H9 (cell line): ENCODE data around the gene CCDC177. TPM values are rescaled to one million over a fixed set of nuclear protein-coding genes. Genes with fewer than 3 reads are reported as not detected.

Source experiments
- DNase-seq: peaks from one replicate; pipeline ENCODE4 v3.0.0-alpha.2; 2017
- H2AFZ ChIP-seq: one replicate; pipeline ENCODE4 v1.6.1; 2013; ENCODE audit warnings: mild to moderate bottlenecking, low read length, control low read depth, moderate library complexity
- H2AK5ac ChIP-seq: 2 replicates; pipeline ENCODE4 v1.6.1; 2013; ENCODE audit warnings: low read length, control low read depth, mixed read lengths; ENCODE audit not compliant: insufficient read length
- H2BK120ac ChIP-seq: one replicate; pipeline ENCODE4 v1.6.1; 2013; ENCODE audit warnings: low read depth, mild to moderate bottlenecking, low read length, control low read depth, inconsistent platforms; ENCODE audit not compliant: poor library complexity, severe bottlenecking
- H2BK12ac ChIP-seq: 2 replicates; pipeline ENCODE4 v1.6.1; 2013; ENCODE audit warnings: low read length, control low read depth, mixed read lengths, low read depth; ENCODE audit not compliant: insufficient read length
- H2BK15ac ChIP-seq: 2 replicates; pipeline ENCODE4 v1.6.1; 2013; ENCODE audit warnings: low read depth, low read length, control low read depth
- H2BK20ac ChIP-seq: one replicate; pipeline ENCODE4 v1.6.1; 2013; ENCODE audit warnings: low read depth, mild to moderate bottlenecking, low read length, control low read depth, inconsistent platforms; ENCODE audit not compliant: poor library complexity, severe bottlenecking
- H2BK5ac ChIP-seq: 2 replicates; pipeline ENCODE4 v1.6.1; 2013; ENCODE audit warnings: low read length, control low read depth, mixed read lengths; ENCODE audit not compliant: insufficient read length
- H3K14ac ChIP-seq: 2 replicates; pipeline ENCODE4 v1.6.1; 2013; ENCODE audit warnings: low read length, control low read depth; ENCODE audit not compliant: insufficient read depth
- H3K18ac ChIP-seq: 2 replicates; pipeline ENCODE4 v1.6.1; 2013; ENCODE audit warnings: low read depth, mild to moderate bottlenecking, mixed read lengths, low read length, control low read depth; ENCODE audit not compliant: insufficient read length
- H3K23ac ChIP-seq: 2 replicates; pipeline ENCODE4 v1.6.1; 2013; ENCODE audit warnings: low read length, control low read depth, mixed read lengths, low read depth; ENCODE audit not compliant: insufficient read length
- H3K23me2 ChIP-seq: 2 replicates; pipeline ENCODE4 v1.6.1; 2013; ENCODE audit warnings: low read depth, mild to moderate bottlenecking, mixed read lengths, low read length, control low read depth; ENCODE audit not compliant: insufficient read length, poor library complexity, severe bottlenecking
- H3K27ac ChIP-seq: 2 replicates; pipeline ENCODE4 v1.5.1; 2013; ENCODE audit warnings: low read length, control low read depth, mixed read lengths, low read depth; ENCODE audit not compliant: insufficient read length
- H3K27me3 ChIP-seq: 2 replicates; pipeline ENCODE4 v1.6.1; 2013; ENCODE audit warnings: low read length, control low read depth, inconsistent platforms; ENCODE audit not compliant: insufficient read depth
- H3K4ac ChIP-seq: 2 replicates; pipeline ENCODE4 v1.6.1; 2013; ENCODE audit warnings: low read depth, mild to moderate bottlenecking, control low read depth, inconsistent platforms, low read length, moderate library complexity
- H3K4me1 ChIP-seq: 2 replicates; pipeline ENCODE4 v1.6.1; 2013; ENCODE audit warnings: low read length, control low read depth, inconsistent platforms; ENCODE audit not compliant: insufficient read depth
- H3K4me2 ChIP-seq: 2 replicates; pipeline ENCODE4 v1.6.1; 2013; ENCODE audit warnings: low read length, control low read depth, mixed read lengths; ENCODE audit not compliant: insufficient read length, insufficient read depth
- H3K56ac ChIP-seq: 2 replicates; pipeline ENCODE4 v1.6.1; 2013; ENCODE audit warnings: low read depth, mild to moderate bottlenecking, mixed read lengths, low read length, control low read depth; ENCODE audit not compliant: insufficient read length
- H3K79me1 ChIP-seq: 2 replicates; pipeline ENCODE4 v1.6.1; 2013; ENCODE audit warnings: low read depth, mild to moderate bottlenecking, moderate library complexity, low read length, control low read depth, inconsistent platforms; ENCODE audit not compliant: insufficient read depth, poor library complexity, severe bottlenecking
- H3K79me2 ChIP-seq: 2 replicates; pipeline ENCODE4 v1.6.1; 2013; ENCODE audit warnings: low read length, control low read depth, inconsistent platforms; ENCODE audit not compliant: insufficient read depth
- H3K9ac ChIP-seq: 2 replicates; pipeline ENCODE4 v1.6.1; 2013; ENCODE audit warnings: low read length, control low read depth, mixed read lengths; ENCODE audit not compliant: insufficient read length; ENCODE audit errors: extremely low read depth
- H3K9me3 ChIP-seq: one replicate; pipeline ENCODE4 v1.6.1; 2013; ENCODE audit warnings: low read depth, low read length, inconsistent platforms; ENCODE audit not compliant: control insufficient read depth
- H3T11ph ChIP-seq: one replicate; pipeline ENCODE4 v1.6.1; 2013; ENCODE audit warnings: mild to moderate bottlenecking, low read length, control low read depth, inconsistent platforms
- H4K20me1 ChIP-seq: one replicate; pipeline ENCODE4 v1.6.1; 2013; ENCODE audit not compliant: control insufficient read depth, insufficient read length, insufficient read depth
- H4K5ac ChIP-seq: 2 replicates; pipeline ENCODE4 v1.6.1; 2013; ENCODE audit warnings: low read depth, mild to moderate bottlenecking, mixed read lengths, low read length, control low read depth; ENCODE audit not compliant: insufficient read length
- H4K8ac ChIP-seq: replicated peaks from 2 replicates; pipeline ENCODE4 v1.6.1; 2013; ENCODE audit warnings: low read length, control low read depth, mixed read lengths, low read depth; ENCODE audit not compliant: insufficient read length
- H4K91ac ChIP-seq: 2 replicates; pipeline ENCODE4 v1.6.1; 2013; ENCODE audit warnings: low read depth, mild to moderate bottlenecking, moderate library complexity, mixed read lengths, low read length, control low read depth; ENCODE audit not compliant: insufficient read length
- H3K27ac Mint-ChIP-seq, 3 experiments: 2 replicates in 2 of 3; 3 replicates in 1 of 3; pipeline ENCODE4 v1.8.0; 2020 to 2021; ENCODE audit warnings: mixed read lengths in 3 of 3, mild to moderate bottlenecking in 1 of 3, moderate library complexity in 1 of 3
- H3K27me3 Mint-ChIP-seq: 2 replicates; pipeline ENCODE4 v1.8.0; 2021; ENCODE audit warnings: low read depth, mild to moderate bottlenecking, moderate library complexity, mixed read lengths
- H3K36me3 Mint-ChIP-seq, 3 experiments: 2 replicates in 2 of 3; 3 replicates in 1 of 3; pipeline ENCODE4 v1.8.0; 2020 to 2021; ENCODE audit warnings: low read depth in 3 of 3, mixed read lengths in 3 of 3; ENCODE audit not compliant: insufficient read depth in 1 of 3
- H3K4me1 Mint-ChIP-seq, 2 experiments: 2 replicates each; pipeline ENCODE4 v1.8.0; 2020; ENCODE audit warnings: mixed read lengths in 2 of 2
- H3K4me3 Mint-ChIP-seq, 2 experiments: 2 replicates in 1 of 2; 3 replicates in 1 of 2; pipeline ENCODE4 v1.8.0; 2020 to 2021; ENCODE audit warnings: mild to moderate bottlenecking in 2 of 2, mixed read lengths in 2 of 2, moderate library complexity in 1 of 2
- H3K9me3 Mint-ChIP-seq, 2 experiments: 2 replicates in 1 of 2; 3 replicates in 1 of 2; pipeline ENCODE4 v1.8.0; 2020; ENCODE audit warnings: mild to moderate bottlenecking in 2 of 2, mixed read lengths in 2 of 2, moderate library complexity in 1 of 2
- CTCF ChIP-seq: fragments of 200-600 bp; sonication (generic); conservative IDR thresholded peaks from 3 replicates; pipeline ENCODE4 v1.8.0; 2021; ENCODE audit warnings: antibody characterized with exemption, mild to moderate bottlenecking
- WGBS: extraction: QIAGEN DNeasy Blood & Tissue Kit; methylation state at CpG from one replicate; pipeline ENCODE4 v1.1.7; 2013; ENCODE audit warnings: missing lambda C conversion rate, low lambda C conversion rate, mixed read lengths; ENCODE audit not compliant: insufficient read length; ENCODE audit errors: extremely low coverage; 5-methylcytosine and 5-hydroxymethylcytosine counted together
- total RNA-seq: library from RNA; stranded (reverse); gene quantifications from 2 replicates; pipeline ENCODE4 v1.2.1, GENCODE V29; 2021

CCDC177 gene
- total RNA-seq, 1 experiment from 2014 or later: 6.1 TPM

DNA sequence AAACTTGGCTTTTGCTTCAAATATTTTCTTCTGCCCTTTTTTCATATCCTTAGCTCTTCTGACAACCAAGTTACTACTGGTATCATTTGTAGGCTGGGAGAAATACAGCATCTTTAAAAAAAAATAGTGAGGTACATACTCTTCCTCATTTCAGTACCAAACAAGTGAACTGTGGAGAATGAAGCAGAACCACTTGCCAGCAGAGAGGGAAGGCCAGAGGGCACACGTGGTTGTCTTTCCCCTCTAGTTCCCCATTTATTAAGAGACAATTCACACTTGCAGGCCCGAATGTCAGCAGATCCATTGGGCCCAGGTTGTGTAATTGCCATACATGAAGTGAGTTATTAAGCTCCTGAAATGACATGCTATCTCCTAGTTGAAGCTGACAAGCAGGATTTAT is 39.9 kb upstream of the CCDC177 start:
- H4K91ac ChIP-seq: no peak overlapping the region
- no peaks in the 10 kb centered on the region for H3K4me1 ChIP-seq
- no peak overlapping the region for H3K4ac ChIP-seq
- Mint-ChIP-seq H3K4me3 (no peak overlapping the region), H3K9me3 (no peaks in the 10 kb centered on the region), H3K4me1 (peaks cover 29 to 48% of the 10 kb centered on the region in 2 experiments), H3K27ac (no peak overlapping the region), H3K27me3 (peaks cover 12% of the 10 kb centered on the region), H3K36me3 (no peaks in the 10 kb centered on the region; a peak in 1 of 7 replicates)
- no peak for DNase-seq
- no peak for TF ChIP-seq CTCF
- H3K79me1 ChIP-seq: no peaks in the 10 kb centered on the region
- no peak overlapping the region for H2BK20ac ChIP-seq
- no CpG with 5 or more reads among the region's 2 CpGs for WGBS
- H2AFZ ChIP-seq: no peak overlapping the region
- H4K20me1 ChIP-seq: no peaks in the 10 kb centered on the region
- no peak overlapping the region for H3K27ac ChIP-seq
- H3K14ac ChIP-seq: no peak overlapping the region
- H3K23ac ChIP-seq: no peak overlapping the region
- H4K5ac ChIP-seq: no peak overlapping the region
- no peak overlapping the region for H3K4me2 ChIP-seq
- no peak overlapping the region for H2BK5ac ChIP-seq
- no peak overlapping the region for H2AK5ac ChIP-seq
- no peaks in the 10 kb centered on the region; the same call in 1 of the 2 replicates for H3K27me3 ChIP-seq
- no peaks in the 10 kb centered on the region for H3K9me3 ChIP-seq
- no peak overlapping the region for H2BK120ac ChIP-seq
- no peak overlapping the region for H2BK12ac ChIP-seq
- peaks cover 11% of the 10 kb centered on the region for H3K23me2 ChIP-seq
- no peak overlapping the region for H2BK15ac ChIP-seq
- H3K9ac ChIP-seq: no peak overlapping the region
- H3K79me2 ChIP-seq: 0 out of 2 replicates have a peak, but pooled peaks cover 2% of the 10 kb centered on the region
- no peak overlapping the region for H4K8ac ChIP-seq
- H3T11ph ChIP-seq: no peak overlapping the region
- no peak overlapping the region for H3K18ac ChIP-seq
- H3K56ac ChIP-seq: no peak overlapping the region
